ENCODE data around the gene NNAT. TPM values are rescaled to one million over a fixed set of nuclear protein-coding genes. Genes with fewer than 3 reads are reported as not detected.
"Not testable (repeated sequence)": the region's sequence is repeated elsewhere in the genome, so short reads cannot be mapped to it uniquely, and the experiment has no call there.

The NNAT gene
- total RNA-seq, 1 donor from 2014 or later: 0.26 TPM

DNA sequence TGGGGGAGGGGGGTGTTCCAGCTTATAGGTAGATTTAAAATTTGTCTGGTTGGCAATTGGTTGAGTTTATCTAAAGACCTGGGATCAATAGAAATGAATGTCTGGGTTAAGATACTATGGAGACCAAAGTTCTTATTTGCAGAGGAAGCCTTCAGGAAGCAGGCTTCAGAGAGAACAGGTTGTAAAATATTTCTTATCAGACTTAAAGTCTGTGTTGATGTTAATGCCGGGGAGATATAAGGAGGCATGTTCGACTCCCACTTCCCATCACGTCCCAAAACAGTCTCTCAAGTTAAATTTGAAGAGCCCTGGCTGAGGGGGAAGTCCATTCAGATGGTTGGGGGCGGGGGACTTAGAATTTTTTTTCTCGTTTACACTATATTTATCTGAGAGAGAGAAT lies 19.0 kb downstream of the NNAT start:
- no peak for DNase-seq (ENCODE audit: low read depth in 2 of 2)

DNA sequence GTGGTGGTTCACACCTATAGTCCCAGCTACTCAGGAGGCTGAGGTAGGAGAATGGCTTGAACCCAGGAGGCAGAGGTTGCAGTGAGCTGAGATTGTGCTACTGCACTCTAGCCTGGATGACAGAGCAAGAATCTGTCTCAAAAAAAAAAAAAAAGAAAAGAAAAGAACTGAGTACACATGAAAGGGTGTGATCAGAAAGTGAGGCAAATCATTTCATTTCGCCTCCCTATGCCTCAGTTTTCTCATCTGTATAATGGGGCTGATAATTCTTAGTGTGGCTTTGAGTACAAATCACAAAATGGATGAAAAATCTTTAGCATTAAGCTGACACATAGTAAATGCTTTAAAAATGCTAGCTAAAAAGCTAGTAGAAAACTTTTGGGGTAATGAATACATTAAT lies 19.8 kb downstream of the NNAT start:
- DNase-seq (ENCODE audit: low read depth in 2 of 2): not testable (repeated sequence)

DNA sequence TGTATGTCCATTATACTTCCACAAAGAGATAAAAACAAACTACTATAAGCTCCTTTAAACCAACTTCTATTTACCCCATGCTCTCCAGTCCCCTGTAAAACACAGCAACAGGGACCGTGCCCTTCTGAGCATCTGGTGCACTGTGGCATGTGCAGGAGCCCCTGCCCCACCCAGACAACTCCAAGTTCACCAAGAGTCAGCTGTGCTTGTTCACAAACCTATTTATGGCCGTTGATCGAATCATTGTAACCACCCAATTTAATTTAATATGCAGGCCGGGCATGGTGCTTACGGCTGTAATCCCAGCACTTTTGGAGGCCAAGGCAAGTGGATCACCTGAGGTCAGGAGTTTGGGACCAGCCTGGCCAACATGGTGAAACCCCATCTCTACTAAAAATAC lies 20.3 kb downstream of the NNAT start:
- DNase-seq (ENCODE audit: low read depth in 2 of 2): no peak

DNA sequence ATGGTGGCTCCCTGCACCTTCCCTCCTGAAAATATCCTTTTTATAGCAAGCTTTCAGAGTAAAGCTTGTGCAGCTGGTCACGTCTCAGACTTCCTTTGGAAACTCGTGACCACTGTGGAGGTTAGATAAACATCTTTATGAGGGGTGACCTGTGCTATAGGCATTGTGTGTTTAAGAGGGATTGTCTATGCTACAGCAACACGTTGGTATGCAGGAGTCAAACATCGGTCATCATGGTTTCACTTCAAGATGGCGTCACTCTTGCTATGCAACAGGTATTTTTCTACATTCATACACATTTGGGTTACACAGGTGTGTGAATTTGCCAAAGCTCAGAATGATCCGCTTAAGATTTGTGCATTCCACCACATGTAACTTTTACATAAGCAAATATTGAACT lies 21.2 kb downstream of the NNAT start:
- DNase-seq (ENCODE audit: low read depth in 2 of 2): peak in 1 of 2 donors; percentile 78

DNA sequence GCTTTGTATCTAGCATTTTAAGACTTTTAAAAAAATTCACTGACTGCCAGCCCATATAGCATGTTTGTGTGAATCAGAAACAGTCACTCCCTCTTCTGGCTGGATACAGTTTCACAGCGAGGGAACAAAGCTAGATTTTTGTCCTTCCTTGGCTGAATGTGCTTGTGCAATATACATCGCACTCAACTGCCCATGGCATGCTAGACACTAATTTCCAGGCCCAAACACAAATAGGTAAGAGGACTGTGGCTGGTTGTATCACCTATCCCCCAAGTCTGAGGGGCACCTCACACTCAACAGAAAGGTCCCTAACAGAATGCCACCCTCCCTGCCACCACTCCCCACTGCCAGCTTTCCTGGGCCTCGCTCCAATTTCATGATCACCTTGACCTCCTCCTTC lies 22.8 kb downstream of the NNAT start:
- no peak for DNase-seq (ENCODE audit: low read depth in 2 of 2)

DNA sequence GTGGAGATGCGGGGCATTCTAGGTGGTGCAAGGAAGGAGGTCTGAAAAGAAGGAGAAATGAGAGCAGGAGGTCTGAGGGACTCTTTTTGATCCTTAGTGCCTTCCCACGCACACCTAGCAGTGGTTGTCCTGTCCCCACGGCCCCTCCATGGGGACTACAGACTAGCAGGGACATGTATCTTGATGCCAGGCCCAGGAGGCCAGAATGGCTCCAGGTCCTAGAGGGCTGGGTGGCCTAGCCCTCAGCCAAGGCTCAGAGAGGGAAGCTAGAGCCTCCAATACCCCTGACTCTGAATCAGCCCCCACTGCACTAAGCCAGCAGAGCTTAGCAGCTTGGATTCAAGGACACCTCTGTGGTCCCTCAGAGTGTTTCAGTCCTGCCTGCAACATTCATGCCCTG lies 23.3 kb downstream of the NNAT start:
- DNase-seq (ENCODE audit: low read depth in 2 of 2): no peak

DNA sequence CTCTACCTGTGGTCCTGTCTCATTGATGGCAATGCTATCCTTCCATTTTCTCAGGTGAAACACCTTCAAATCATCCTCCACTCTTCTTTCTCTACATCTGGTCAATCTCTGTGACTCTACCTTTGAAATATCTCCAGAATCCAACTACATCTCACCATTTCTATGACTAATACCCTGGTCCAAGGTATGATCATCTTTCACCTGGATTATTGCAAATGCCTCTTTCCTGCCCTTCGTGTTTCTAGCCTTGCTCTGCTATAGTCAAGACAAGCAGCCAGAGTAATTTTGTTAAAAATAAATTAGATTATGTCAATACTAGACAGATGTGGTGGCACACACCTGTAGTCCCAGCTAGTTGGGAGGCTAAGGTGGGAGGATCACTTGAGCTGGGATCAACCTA lies 24.5 kb downstream of the NNAT start:
- no peak for DNase-seq (ENCODE audit: low read depth in 2 of 2)

DNA sequence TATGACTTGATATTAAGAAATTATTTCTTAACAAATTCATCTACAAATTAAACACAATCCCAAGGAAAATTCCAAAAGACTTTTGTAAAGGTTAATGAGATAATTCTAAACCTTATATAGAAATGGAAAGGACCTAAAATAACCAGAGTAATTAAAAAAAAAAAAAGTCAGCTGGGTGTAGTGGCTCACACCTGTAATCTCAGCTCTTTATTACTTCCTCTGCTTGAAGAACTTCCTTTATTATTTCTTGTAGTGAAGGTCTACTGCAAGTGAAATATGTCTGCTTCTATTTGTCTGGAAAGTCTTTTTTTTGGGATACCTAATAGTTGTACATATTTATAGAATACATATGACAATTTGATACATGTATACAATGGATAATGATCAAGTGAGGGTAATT lies 26.9 kb downstream of the NNAT start:
- DNase-seq (ENCODE audit: low read depth in 2 of 2): no peak

DNA sequence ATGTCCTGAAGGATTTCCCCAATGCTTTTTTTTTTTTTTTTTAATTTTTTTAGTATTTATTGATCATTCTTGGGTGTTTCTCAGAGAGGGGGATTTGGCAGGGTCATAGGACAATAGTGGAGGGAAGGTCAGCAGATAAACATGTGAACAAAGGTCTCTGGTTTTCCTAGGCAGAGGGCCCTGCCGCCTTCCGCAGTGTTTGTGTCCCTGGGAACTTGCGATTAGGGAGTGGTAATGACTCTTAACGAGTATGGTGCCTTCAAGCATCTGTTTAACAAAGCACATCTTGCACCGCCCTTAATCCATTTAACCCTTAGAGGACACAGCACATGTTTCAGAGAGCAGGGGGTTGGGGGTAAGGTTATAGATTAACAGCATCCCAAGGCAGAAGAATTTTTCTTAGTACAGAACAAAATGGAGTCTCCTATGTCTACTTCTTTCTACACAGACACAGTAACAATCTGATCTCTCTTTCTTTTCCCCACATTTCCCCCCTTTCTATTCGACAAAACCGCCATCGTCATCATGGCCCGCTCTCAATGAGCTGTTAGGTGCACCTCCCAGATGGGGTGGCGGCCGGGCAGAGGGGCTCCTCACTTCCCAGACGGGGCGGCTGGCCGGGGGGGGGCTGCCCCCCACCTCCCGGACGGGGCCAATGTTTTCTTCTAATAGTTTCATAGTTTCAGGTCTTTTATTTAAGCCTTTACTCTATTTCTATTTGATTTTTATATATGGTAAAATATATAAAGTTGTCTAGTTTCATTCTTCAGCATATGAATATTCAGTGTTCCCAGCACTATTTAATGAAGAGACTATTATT lies 29.3 kb downstream of the NNAT start:
- DNase-seq (ENCODE audit: low read depth in 2 of 2): not testable (repeated sequence)

DNA sequence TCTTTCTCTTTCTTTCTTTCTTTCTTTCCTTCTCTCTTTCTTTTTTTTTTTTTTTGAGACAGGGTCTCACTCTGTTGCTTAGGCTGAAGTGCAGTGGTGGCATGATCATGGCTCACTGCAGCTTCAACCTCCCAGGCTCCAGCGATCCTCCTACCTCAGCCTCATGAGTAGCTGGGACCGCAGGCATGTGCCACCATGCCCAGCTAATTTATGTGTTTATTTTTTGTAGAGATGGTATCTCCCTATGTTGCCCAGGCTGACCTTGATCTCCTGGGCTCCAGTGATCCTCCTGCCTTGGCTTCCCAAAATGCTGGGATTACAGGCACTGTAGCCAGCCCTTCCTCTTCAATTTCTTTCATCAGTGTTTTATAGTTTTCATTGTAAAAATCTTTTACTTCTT lies 30.6 kb downstream of the NNAT start:
- DNase-seq (ENCODE audit: low read depth in 2 of 2): not testable (repeated sequence)

DNA sequence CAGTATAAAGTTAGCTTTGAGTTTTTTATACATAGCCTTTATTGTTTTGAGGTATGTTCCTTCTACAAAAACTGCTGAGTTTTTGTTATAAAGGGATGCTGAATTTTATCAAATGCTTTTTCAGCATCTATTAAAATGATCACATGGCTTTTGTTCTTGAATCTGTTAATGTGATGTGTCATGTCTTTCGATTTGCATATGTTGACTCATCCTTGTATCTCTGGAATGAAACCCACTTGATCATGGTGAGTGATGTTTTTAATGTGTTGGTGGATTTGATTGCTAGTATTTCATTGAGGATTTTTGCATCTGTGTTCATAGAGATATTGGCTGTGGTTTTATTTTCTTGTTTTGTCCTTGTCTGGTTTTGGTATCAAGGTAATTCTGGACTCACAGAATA lies 31.4 kb downstream of the NNAT start:
- DNase-seq (ENCODE audit: low read depth in 2 of 2): no peak

DNA sequence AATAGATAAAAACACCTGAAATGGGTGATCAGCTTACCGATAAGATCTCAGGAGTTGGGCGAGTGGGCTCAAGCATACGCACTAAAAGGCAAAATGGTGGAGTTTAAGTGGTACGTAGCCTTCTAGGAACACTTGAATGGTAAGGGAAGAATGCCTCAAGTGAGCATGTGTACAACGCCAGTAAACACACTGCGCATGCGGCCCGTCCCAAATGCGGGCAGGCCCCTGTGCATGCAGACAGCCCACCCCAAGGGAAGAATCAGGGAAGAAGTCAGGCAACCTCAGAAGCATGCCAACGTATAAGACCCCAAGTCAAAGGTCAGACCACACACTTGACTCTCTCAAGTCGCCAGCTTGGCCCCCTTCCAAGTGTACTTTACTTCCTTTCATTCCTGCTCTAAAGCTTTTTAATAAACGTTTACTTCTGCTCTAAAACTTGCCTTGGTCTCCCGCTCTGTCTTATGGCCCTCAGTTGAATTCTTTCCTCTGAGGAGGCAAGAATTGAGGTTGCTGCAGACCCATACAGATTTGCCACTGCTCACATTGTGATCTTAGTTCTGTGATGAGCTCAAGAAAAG lies 33.8 kb downstream of the NNAT start:
- not testable (repeated sequence) for DNase-seq (ENCODE audit: low read depth in 2 of 2)

DNA sequence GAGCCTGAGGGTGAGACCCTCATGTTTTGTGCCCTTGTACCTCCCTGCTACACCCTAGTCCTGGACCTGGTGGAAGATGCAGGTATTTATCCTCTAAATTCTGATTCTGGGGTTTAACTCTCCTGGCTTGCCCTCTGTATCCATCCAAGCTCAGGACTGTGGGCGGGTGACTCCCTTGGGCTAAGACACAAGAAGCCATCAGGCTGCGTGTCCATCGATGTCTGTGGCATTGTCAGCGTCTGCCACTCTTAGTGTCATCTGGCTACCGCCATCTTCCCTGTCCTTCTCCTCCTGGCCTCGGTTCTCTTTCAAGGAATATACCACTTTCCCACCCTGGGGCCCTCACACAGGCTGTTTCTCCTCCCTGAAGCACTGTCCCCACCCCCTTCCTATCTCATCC lies 35.5 kb downstream of the NNAT start:
- no peak for DNase-seq (ENCODE audit: low read depth in 2 of 2)

DNA sequence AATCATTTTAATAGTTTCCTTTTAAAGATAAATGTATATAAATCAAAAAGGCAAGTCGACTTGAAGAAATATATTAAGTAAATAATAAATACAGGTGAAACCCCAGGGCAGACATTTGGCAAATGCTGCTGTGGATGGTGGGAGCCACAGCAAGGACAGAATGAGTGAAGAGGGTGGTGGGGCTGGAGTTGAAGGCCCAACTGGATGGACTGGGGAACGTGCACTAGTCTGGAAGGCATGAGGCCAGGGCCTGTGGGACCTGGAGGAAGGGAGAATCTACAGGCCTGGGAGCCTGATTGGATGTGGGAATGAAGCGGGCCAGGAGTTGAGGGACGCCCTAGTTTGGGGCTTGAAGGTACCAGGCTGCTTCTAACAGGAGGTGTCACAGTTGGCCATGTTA lies 37.3 kb downstream of the NNAT start:
- DNase-seq (ENCODE audit: low read depth in 2 of 2): no peak

DNA sequence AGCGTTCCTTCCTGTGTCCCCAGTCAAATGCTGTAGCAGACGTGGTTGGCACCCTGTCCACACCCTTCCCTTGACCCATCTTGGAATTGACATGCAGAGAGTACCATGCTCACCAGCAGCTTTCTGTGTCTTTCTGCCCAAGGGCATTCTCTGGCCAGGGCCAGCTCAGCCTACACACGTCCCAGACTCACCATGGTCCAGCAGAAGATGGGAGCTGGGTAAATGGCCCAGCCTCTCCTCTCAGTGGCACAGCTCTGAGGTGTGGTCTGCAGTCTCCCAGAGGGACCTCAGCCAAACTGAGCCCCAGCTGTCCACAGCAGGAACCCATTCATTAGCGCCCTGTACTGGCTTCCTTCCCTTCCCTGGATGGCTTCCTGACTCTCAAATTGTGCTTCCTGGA lies 37.7 kb downstream of the NNAT start:
- no peak for DNase-seq (ENCODE audit: low read depth in 2 of 2)

DNA sequence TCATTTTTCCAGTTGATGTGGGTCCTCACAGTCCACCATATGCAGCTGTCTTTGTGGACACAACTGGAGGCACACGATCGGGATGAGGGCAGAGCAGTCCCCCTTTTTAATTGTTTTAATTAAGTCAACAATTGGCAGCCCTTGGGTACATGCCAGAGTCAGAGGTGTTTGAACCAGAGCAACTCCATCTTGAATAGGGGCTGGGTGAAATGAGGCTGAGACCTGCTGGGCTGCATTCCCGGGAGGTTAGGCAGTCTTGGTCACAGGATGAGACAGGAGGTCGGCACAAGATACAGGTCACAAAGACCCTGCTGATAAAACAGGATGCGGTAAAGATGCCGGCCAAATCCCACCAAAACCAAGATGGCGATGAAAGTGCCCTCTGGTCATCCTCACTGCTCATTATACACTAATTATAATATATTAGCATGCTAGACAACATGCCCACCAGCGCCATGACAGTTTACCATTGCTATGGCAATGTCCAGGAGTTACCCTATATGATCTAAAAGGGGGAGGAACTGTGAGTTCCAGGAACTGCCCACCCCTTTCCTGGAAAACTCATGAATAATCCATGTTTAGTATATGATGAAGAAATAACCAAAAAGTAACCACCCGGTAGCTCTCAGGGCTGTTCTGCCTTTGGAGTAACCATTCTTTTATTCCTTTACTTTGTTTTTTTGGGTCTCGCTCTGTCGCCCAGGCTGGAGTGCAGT lies 38.4 kb downstream of the NNAT start:
- no peak for DNase-seq (ENCODE audit: low read depth in 2 of 2)

DNA sequence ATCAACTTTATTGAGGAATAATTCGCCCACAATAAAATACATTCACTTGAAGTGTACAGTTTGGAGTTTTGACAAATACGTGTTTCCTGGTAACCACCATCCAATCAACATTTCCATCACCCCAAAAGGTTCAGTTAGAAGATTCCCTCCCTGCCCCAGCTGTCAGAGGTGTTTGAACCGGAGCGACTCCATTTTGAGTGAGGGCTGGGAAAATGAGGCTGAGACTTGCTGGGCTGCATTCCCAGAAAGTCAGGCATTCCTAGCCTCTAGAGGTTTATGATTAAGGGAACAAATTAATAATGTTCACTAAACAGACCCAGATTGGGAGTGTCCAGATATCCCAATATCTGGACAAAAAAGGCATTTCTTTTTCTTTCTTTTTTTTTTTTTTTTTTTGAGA lies 39.6 kb downstream of the NNAT start:
- no peak for DNase-seq (ENCODE audit: low read depth in 2 of 2)

DNA sequence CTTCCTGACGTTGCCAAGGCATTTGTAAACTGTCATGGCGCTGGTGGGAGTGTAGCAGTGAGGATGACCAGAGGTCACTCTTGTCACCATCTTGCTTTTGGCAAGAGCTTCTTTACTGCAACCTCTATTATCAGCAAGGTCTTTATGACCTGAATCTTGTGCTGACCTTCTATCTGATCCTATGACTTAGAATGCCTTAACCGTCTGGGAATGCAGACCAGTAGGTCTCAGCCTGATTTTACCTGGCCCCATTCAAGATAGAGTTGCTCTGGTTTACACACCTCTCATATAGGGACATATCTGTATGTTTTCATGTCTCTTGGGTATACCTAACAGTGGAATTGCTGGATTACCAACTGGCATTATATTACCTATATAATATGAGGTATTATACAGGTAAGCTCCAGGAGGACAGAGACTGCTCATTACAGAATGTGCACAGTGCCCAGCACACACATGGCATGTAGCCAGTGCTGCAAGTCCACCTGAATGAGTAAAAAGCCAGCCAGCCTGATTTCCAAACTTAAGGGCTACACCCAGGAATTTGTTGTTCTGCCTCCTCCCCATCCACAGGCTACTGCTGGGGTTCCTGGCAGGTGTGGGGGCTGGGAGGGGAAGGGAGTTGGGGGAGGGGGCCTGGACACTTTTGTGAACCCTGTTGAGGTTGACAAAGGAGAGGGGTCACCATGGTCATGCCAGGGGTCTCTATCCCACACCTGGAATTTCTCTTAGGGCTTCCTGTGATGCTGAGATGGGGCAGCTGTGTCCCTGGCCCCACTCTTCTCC lies 41.8 kb downstream of the NNAT start:
- DNase-seq (ENCODE audit: low read depth in 2 of 2): no peak

DNA sequence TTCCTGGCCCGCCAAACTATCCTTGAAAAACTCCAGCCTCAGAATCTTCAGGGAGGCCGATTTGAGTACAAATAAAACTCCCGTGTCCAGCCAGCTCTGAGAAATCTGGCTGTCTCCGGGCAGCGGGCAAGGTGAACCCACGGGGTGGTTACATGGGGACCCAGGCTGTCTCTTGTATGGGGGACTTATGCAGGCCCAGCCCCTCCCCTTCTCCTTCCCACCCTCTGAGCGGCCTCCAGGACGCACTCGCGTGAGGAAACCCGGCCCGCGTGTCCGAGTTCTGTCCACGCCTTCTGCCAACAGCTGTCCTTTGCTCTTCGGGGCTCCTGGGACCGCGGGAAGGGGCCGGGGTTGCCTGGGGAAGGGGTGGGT lies 43.0 kb downstream of the NNAT start:
- no peak for DNase-seq (ENCODE audit: low read depth in 2 of 2)

DNA sequence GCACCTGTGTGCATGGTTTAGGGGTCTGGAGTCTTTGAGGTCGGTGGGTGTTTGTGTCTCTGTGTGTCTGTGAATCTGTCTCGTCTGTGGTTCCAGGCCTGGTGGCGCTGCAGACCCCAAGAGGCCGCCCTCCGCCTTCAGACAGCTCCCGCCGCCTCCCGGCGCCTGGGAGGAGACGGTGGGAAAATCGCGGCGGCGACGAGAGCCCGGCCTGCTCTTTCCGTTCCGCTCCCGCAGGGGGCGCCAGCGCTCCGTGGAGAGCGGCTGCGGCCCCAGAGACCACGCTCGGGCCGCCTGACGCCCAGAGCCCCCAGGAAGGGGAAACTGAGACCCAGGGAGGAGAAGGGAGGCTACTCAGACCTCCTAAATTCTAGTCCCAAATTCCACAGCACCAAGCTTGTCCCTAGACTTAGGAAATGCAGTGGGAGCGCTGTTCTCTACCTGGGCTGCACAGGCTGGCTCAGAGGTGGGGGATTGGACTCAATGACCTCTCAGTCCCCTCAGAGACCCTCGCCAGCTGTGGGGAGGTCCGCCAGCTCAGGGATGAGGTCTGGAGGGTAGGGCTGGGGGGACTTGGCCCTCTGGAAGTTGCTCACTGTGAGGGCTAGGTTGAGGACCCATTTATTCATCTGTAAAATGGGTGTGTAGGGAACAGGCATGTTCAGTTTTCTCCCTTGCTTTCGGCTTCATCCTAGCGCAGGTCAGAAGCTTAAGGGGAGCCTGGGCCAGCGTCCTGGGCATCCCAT lies 43.5 kb downstream of the NNAT start:
- DNase-seq (ENCODE audit: low read depth in 2 of 2): peak in 1 of 2 donors; percentile 26

DNA sequence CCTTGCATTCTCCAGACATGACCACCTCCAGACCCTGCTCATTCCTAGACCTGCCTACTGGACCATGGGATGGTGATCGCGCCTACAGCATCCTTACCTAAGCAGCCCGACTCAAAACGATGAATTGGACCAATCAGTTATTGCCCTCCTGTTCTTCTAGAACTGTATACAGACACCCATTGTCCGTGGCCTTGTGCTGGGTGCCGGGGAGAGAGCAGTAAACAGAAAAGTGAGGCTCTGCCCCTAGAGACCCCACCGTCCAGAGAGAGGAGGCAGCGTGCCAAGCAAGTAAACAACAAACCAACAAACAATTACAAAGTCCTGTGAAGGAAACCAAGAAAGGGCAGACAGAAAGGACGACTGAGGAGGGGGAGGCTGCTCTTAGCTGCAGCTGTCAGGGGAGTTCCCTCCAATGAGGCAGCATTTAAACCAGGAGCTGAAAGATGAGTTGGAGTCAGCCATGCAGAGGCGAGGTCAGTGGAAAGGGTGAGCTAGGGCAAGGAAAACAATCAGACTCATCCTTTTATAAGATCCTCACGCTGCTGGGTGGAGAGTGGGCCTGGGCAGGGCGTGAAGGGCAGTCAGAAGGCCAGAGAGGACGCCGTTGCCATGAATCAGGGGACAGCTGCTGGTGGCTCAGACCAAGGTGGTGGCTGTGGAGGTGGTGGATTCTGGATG lies 44.2 kb downstream of the NNAT start:
- DNase-seq (ENCODE audit: low read depth in 2 of 2): no peak

Data from dermis microvascular lymphatic vessel endothelial cell (primary cell).